Measurements from ENCODE around the gene HIP1. TPM values are rescaled to one million over a fixed set of nuclear protein-coding genes. Genes with fewer than 3 reads are reported as not detected.
A peak's percentile ranks its signal among the peaks of the same experiment; 100 is the strongest.
"Not testable (repeated sequence)": the region's sequence is repeated elsewhere in the genome, so short reads cannot be mapped to it uniquely, and the experiment has no call there.

Gene HIP1
- total RNA-seq, 1 experiment from 2014 or later = 48.6 TPM

DNA sequence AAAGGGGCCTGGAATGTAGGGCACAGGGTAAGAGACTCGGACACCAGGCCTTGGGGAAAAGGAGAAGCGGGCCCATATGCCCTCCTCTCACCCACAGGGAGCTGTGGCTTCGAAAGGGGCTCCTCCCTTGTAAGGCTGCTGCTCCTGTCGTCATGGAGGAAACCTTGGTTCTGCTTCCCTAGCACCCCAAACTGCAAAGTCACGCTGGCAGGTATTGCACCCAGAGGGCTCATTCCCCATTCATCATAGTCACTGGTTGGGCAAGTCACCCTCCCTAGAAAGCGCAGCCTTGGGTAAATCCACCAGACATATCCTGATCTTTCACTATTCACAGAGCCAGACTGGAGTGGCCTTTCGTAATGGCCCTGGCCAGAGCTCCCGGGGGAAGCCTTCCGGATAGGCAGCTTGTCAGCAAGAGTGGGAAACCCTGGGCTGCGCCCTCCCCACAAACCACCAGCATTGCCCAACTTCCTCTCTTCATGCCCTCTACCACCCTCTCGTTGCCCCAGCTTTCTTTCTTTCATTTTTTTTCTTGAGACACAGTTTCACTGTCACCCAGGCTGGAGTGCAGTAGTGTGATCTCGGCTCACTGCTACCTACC lies 121.0 kb downstream of the HIP1 start:
- H3K27me3 ChIP-seq = no peaks in the 10 kb centered on the region
- no peak overlapping the region for H3K27ac ChIP-seq
- H3K4me1 ChIP-seq = no peaks in the 10 kb centered on the region
- H3K9me3 ChIP-seq (replicated peaks) = no peaks in the 10 kb centered on the region
- no peak overlapping the region for H3K4me3 ChIP-seq
- no peaks in the 10 kb centered on the region; the same call in 1 of the 2 replicates for H3K36me3 ChIP-seq
- no peak for DNase-seq

DNA sequence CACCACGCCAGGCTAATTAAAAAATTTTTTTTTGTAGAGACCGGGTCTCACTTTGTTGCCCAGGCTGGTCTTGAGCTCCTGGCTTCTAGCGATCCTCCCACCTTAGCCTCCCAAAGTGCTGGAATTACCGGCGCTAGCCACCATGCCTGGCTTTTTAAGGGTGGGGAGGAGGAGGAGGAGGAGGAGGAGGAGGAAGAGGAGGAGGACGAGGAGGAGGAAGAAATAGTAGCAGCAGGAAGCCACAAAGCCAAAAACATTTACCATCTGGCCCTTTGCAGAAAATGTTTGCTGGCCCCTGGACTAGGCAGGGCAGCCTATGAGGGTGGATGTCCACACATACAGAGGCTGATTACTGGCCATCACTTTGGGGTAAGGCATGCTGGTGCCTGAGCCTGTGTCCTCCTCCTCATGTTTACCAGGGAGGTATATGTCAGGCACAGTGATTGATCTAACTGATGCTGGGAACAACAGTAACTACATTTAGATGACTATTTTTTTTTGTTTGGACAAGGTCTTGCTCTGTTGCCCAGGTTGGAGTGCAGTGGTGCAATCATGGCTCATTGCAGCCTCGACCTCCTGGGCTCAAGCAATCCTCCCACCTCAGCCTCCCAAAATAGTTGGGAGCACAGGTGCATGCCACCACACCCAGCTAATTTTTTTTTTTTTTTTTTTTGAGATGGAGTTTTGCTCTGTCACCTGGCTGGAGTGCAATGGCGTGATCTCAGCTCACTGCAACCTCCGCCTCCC lies 122.1 kb downstream of the HIP1 start:
- H3K4me3 ChIP-seq = no peak overlapping the region

DNA sequence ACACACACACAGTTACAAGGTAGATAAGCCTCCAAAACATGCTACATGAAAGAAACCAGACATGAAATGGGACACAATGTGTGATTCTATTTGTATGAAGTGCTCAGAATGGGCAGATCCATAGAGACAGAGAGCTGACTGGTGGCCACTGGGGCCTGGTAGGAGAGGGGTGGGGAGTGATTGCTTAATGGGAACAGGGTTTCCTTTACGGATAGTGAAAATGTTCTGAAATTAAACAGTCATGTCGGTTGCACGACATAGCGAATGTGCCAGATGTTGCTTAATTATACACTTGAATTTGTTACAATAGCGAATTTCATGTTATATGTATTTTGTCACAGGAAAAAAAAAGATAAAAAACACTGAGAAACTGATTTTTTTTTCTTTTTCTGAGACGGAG lies 124.3 kb downstream of the HIP1 start:
- no peak overlapping the region for H3K27ac ChIP-seq
- no peaks in the 10 kb centered on the region for H3K4me1 ChIP-seq
- H3K4me3 ChIP-seq = no peak overlapping the region
- no peak for DNase-seq
- no peaks in the 10 kb centered on the region; the same call in 1 of the 2 replicates for H3K36me3 ChIP-seq
- no peaks in the 10 kb centered on the region for H3K9me3 ChIP-seq (replicated peaks)
- no peaks in the 10 kb centered on the region for H3K27me3 ChIP-seq

More for the DNA sequence above, 122.1 kb downstream of the HIP1 start:
- Histone ChIP-seq H3K27me3 (no peaks in the 10 kb centered on the region), H3K4me1 (no peaks in the 10 kb centered on the region), H3K36me3 (no peaks in the 10 kb centered on the region; the same call in 1 of the 2 replicates), H3K9me3 (replicated peaks) (no peaks in the 10 kb centered on the region), H3K27ac (no peak overlapping the region)
- DNase-seq = no peak

DNA sequence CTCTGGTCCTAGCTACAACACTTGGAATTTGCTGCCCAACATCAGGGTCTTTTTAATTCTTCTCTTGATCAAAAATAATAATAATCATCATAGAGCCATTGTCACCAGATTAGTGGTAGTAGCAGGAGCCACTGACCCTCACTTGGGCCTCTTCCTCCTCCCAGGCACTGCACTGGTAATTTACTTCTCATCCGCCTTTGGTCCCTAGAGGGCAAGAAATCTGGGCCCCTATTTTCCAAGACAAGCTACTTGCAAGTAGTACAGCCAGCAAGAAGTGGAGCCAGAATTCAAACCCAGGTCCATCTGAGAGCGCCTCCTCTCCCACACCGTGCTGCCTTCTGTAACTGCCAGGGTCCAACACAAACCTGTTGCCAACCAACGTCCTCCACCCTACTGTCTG lies 125.4 kb downstream of the HIP1 start:
- Histone ChIP-seq H3K36me3 (no peaks in the 10 kb centered on the region; the same call in 1 of the 2 replicates), H3K4me1 (peaks cover 1% of the 10 kb centered on the region; the same call in 1 of the 2 replicates), H3K9me3 (replicated peaks) (no peaks in the 10 kb centered on the region), H3K27me3 (no peaks in the 10 kb centered on the region), H3K4me3 (no peak overlapping the region), H3K27ac (no peak overlapping the region)
- no peak for DNase-seq

DNA sequence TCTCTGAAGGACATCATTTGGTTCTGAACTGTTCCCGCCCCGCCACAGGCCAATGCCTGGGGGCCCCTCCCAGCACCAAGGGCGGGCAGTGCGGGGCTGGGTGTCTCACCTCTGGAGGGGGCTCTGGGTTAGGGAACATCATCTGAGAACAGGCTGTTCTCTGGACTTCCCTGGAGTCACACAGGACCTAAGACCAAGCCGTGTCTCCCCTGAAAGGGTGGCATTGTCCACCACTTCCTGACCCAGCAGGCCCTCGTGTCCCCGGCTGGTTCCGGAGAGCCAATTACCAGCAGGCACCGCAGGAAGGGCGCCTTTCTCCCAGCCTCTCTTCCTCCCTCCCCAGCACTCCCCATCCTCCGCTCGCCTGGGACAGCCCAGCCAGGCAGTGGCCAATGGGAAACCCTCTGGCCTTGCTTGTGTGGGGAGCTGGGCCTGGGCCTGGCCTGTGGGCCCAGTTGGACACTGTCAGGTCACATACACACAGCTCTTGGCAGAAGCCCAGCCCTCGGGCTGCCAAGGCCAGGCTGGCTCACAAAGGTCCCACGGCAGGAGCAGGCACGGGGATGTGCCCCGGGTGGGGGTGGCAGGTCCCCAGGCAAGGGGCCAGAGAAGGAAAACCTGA lies 127.1 kb downstream of the HIP1 start:
- peaks cover 6% of the 10 kb centered on the region; the same call in 1 of the 2 replicates for H3K4me1 ChIP-seq
- H3K9me3 ChIP-seq (replicated peaks) = no peaks in the 10 kb centered on the region
- H3K27ac ChIP-seq = no peak overlapping the region
- H3K4me3 ChIP-seq = no peak overlapping the region
- H3K27me3 ChIP-seq = no peaks in the 10 kb centered on the region
- no peaks in the 10 kb centered on the region; the same call in 1 of the 2 replicates for H3K36me3 ChIP-seq
- DNase-seq = no peak

DNA sequence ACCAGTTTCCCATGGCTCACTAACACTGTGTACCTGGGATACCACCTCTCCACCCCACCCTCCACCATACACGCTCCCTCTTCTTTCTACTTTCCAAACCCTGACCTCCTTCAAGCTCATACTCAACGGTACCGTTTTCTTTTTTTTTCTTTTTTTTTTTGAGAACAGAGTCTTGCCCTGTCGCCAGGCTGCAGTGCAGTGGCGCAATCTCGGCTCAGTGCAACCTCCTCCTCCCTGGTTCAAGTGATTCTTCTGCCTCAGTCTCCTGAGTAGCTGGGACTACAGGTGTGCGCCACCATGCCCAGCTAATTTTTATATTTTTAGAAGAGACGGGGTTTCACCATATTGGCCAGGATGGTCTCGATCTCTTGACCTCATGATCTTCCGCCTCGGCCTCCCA lies 129.3 kb downstream of the HIP1 start:
- not testable (repeated sequence) for H3K9me3 ChIP-seq (replicated peaks); H3K27ac ChIP-seq; H3K36me3 ChIP-seq; H3K4me1 ChIP-seq; H3K4me3 ChIP-seq; H3K27me3 ChIP-seq; DNase-seq

DNA sequence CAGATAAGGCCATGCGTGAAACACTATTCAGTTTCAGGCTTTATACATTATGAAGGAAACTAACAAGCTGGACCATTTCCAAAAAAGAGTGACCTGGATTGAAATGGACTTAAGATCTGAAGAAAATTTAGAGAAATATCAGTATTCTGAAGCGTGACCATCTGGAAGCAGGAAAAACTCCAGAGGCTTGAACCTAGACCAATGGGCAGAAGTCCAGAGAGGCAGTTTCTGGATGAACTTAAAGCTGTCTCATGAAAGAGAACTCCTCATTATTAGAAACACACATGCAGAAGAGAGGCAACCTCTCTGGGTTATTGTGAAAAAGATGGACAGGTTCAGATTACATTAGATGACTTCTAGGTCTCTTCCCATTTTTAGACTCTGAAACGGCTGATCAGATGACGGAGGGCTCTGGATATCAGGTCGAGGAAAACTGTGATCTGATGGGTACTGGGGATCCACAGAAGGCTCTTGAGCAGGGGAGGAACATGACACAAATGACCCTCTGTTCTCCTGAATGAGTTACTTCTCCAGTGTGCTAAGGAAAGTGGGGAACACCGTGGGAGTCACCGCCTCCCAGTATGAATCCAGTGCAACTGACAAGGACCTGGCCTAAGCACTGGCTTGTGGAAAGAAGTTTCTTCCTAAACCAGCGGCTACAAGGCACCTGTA lies 130.2 kb downstream of the HIP1 start:
- H3K4me3 ChIP-seq = no peak overlapping the region
- peak in 1 of 2 experiments; percentile 36 for DNase-seq
- peak overlapping the region; percentile 38 for H3K27ac ChIP-seq
- no peaks in the 10 kb centered on the region for H3K9me3 ChIP-seq (replicated peaks)
- peaks cover 6% of the 10 kb centered on the region; the same call in 1 of the 2 replicates for H3K4me1 ChIP-seq
- no peaks in the 10 kb centered on the region; the same call in 1 of the 2 replicates for H3K36me3 ChIP-seq
- no peaks in the 10 kb centered on the region for H3K27me3 ChIP-seq

DNA sequence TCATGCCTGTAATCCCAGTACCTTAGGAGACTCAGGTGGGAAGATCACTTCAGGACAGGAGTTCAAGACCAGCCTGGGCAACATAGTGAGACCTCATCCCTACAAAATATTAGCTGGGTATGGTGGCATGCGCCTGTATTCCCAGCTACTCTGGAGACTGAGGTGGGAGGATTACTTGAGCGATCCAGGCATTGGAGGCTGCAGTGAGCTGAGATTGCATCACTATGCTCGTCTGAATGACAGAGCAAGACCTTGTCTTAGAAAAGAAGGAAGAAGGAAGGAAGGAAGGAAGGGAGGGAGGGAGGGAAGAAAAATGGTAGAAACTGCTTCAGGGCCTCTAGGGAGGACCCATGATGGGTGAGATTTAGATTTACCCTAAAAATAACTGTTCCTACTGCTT lies 134.3 kb downstream of the HIP1 start:
- no peak overlapping the region for H3K27ac ChIP-seq
- no peak for DNase-seq

DNA sequence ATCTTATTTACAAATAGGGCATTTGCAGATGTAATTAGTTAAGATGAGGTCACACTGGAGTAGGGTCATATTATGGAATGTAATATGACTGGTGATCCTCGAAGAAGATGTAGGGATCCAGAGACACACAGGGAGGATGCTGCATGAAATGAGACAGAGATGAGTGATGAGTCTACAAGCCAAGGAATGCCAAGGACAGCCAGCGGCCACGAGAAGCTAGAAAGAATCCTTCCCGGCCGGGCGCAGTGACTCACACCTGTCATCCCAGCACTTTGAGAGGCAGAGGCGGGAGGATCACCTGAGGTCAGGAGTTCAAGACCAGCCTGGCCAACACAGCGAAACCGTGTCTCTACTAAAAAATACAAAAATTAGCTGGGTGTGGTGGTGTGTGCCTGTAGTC lies 135.9 kb downstream of the HIP1 start:
- H3K9me3 ChIP-seq (replicated peaks); DNase-seq; H3K4me3 ChIP-seq; H3K27me3 ChIP-seq; H3K27ac ChIP-seq; H3K4me1 ChIP-seq; H3K36me3 ChIP-seq: not testable (repeated sequence)

More for the DNA sequence above, 134.3 kb downstream of the HIP1 start:
- Histone ChIP-seq H3K4me1 (peaks cover 6% of the 10 kb centered on the region; the same call in 1 of the 2 replicates), H3K9me3 (replicated peaks) (no peaks in the 10 kb centered on the region), H3K27me3 (no peaks in the 10 kb centered on the region), H3K4me3 (no peak overlapping the region), H3K36me3 (no peaks in the 10 kb centered on the region; the same call in 1 of the 2 replicates)

DNA sequence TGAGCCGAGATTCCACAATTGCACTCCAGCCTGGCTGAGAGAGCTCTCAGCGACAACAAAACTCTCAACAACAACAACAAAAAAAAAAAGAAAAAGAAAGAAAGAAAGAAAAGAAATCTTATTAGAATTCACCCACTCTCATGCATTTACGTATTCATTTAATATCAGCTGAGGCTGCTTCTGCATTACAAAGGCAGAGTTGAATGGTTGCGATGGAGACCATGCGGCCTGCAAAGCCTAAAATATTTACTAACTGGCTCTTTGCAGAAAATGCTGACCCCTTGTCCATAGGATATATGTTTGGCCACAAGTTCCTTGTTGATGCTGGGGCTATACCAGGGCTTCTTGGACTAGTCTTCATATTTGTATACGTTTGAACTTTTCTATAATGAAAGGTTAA lies 137.2 kb downstream of the HIP1 start:
- H3K4me3 ChIP-seq = no peak overlapping the region
- no peaks in the 10 kb centered on the region for H3K9me3 ChIP-seq (replicated peaks)
- H3K4me1 ChIP-seq = no peaks in the 10 kb centered on the region
- H3K36me3 ChIP-seq = peaks cover 4% of the 10 kb centered on the region
- no peaks in the 10 kb centered on the region for H3K27me3 ChIP-seq
- H3K27ac ChIP-seq = no peak overlapping the region
- no peak for DNase-seq

DNA sequence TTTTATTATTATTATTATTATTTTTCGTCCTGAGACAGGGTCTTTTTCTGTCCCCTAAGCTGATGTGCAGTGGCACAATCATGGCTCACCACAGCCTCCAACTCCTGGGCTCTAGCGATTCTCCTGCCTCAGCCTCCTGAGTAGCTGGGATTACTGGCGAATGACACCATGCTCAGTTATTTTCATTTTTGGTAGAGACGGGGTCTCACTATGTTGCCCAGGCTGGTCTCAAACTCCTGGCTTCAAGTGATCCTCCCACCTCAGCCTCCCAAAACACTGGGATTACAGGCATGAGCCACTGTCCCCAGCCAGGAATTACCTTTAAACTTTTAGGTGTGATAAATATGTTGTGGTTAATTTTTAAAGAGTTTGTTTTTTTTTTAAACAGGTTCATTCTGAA lies 138.0 kb downstream of the HIP1 start:
- H3K36me3 ChIP-seq; H3K4me1 ChIP-seq; H3K27me3 ChIP-seq; H3K4me3 ChIP-seq; H3K27ac ChIP-seq; H3K9me3 ChIP-seq (replicated peaks); DNase-seq: not testable (repeated sequence)

DNA sequence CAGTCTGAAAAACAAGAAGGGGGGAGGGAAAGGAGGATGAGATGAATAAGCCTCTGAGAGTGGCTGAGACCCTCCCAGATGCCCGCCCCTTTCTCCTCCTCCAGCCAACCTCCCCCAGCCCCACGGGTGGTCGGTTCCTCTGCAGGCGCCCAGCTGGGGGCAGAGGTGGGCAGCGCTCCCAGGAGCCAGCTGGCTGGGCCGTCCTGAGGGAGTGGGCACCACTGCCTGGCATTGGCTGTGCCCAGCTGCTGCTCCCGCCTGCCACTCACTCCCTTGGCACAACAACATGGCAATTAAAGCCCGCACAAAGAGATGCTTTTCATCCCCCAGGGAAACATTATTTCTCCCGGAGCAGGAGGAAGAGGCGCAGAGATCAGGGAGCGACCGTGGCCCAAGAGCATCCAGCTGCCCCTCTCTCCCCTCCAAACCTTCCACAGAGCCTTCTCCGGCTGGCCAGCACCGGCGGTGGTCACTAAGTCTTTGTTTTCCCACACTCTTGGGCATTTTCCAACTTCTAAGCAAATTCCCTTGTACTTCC lies 139.4 kb downstream of the HIP1 start:
- no peak overlapping the region for H3K4me3 ChIP-seq
- H3K4me1 ChIP-seq = no peaks in the 10 kb centered on the region
- no peak for DNase-seq
- H3K36me3 ChIP-seq = peaks cover 10% of the 10 kb centered on the region
- H3K27me3 ChIP-seq = no peaks in the 10 kb centered on the region
- H3K27ac ChIP-seq = no peak overlapping the region
- no peaks in the 10 kb centered on the region for H3K9me3 ChIP-seq (replicated peaks)

DNA sequence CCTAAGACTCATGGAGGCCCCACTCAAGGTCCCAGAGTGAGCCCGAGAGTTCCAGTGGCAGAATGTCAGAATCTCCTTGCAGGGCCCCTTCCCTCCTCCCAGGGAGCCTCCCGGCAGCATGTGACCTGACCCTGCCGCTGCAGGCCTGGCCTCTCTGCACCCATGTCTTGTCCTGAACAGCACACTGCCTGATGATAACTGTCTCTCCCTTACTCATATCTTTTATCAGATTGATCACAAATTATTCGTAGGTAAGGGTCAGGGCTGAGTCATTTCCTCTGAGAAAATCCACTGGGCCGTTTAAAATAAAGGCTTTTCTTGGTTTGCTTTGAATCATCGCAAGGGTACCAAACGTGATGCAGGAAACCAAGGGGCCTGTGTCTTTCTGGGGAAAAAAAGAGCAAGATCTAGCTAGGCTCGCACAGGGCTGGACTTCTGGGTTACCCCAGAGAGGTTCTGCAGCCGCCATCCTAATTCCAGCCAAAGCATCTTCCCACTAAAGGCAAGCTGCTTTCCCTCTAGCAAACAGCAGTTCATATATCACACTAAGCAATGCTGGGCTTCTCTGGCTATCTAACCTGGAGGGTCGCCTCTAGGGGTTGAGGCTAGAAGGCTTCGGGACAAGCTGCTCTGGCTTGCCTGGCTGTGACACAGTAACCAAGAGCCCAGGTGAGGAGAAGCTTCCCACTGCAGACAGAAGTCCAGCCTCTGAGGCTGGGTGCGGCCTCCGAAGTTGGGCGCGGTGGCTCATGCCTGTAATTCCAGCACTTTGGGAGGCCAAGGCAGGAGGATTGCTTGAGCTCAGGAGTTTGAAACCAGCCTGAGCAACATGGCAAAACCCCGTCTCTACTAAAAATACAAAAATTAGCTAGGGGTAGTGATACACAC lies 141.8 kb downstream of the HIP1 start:
- no peaks in the 10 kb centered on the region for H3K9me3 ChIP-seq (replicated peaks)
- H3K36me3 ChIP-seq = peaks cover 16% of the 10 kb centered on the region
- no peak for DNase-seq
- H3K27ac ChIP-seq = no peak overlapping the region
- H3K4me3 ChIP-seq = no peak overlapping the region
- no peaks in the 10 kb centered on the region for H3K4me1 ChIP-seq
- no peaks in the 10 kb centered on the region for H3K27me3 ChIP-seq

DNA sequence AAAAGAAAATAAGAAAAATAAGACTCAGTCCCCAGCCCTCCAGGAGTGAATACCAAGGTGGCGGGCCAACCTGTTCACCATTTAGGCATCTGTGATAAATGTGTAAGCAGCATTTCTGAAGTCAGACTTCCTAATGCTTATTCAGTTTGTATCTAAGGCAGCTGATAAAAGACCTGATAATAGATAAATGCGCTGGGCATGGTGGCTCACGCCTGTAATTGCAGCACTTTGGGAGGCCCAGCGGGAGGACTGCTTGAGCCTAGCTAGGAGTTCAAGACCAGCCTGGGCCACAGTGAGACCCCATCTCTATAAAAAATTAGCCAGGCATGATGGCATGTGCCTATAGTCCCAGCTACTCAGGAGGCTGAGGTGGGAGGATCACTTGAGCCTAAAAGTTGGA lies 143.0 kb downstream of the HIP1 start:
- Histone ChIP-seq H3K4me3 (no peak overlapping the region), H3K36me3 (peaks cover 24% of the 10 kb centered on the region), H3K9me3 (replicated peaks) (no peaks in the 10 kb centered on the region), H3K27me3 (no peaks in the 10 kb centered on the region), H3K4me1 (no peaks in the 10 kb centered on the region), H3K27ac (no peak overlapping the region)
- DNase-seq = no peak

Data from SJCRH30 (cell line).